Stimulated activated CD4-positive, alpha-beta T cell treated with anti-CD3 and anti-CD28 coated beads, Interleukin-1b, Interleukin-23, amount 100 ng/mL, for 1 hour (primary cell): ENCODE measurements around the gene DCLRE1A.
A peak's percentile ranks its signal among the peaks of the same experiment; 100 is the strongest.

Source experiments
- DNase-seq, 2 donors: peaks; one replicate each; pipeline ENCODE4 v3.0.0-alpha.2; 2020; ENCODE audit warnings: low read depth in 2 of 2

DCLRE1A gene

GRCh38 chr10:113854013-113854760 is at the start of gene DCLRE1A, which contains the start of gene NHLRC2:
TSS of gene DCLRE1A (minus strand) at chr10:113854082. CDS start at chr10:113853182, 900 bp downstream.
TSS of gene NHLRC2 (plus strand) at chr10:113854661. CDS start at chr10:113854873, 212 bp downstream.
- DNase-seq, result peak in 1 of 2 donors; percentile 35

- DNase-seq, result no peak
These were observed 46.2 kb upstream of the DCLRE1A start for GRCh38 chr10:113899952-113900598.

GRCh38 chr10:113897693-113898618 is 44.1 kb upstream of the DCLRE1A start:
- no peak for DNase-seq

GRCh38 chr10:113895018-113895417 is 41.1 kb upstream of the DCLRE1A start:
- no peak for DNase-seq

- DNase-seq, result no peak
These were observed 40.7 kb upstream of the DCLRE1A start for GRCh38 chr10:113894581-113894980.

- DNase-seq, result no peak
These were observed 39.7 kb upstream of the DCLRE1A start for GRCh38 chr10:113893570-113893969.

- DNase-seq, result no peak
These were observed 37.6 kb upstream of the DCLRE1A start for GRCh38 chr10:113891476-113891875.

GRCh38 chr10:113890769-113891168 is 36.9 kb upstream of the DCLRE1A start:
- DNase-seq, result no peak

GRCh38 chr10:113889911-113890310 is 36.0 kb upstream of the DCLRE1A start:
- DNase-seq, result no peak

GRCh38 chr10:113882240-113882639 is 28.4 kb upstream of the DCLRE1A start:
- DNase-seq, result no peak

GRCh38 chr10:113880236-113880635 is 26.4 kb upstream of the DCLRE1A start:
- DNase-seq, result no peak

GRCh38 chr10:113879691-113880090 is 25.8 kb upstream of the DCLRE1A start:
- no peak for DNase-seq

- no peak for DNase-seq
These were observed 22.6 kb upstream of the DCLRE1A start for GRCh38 chr10:113876461-113876860.

GRCh38 chr10:113875212-113875611 is 21.3 kb upstream of the DCLRE1A start:
- no peak for DNase-seq

- no peak for DNase-seq
These were observed 18.5 kb upstream of the DCLRE1A start for GRCh38 chr10:113872139-113873030.

- DNase-seq, result no peak
These were observed 15.9 kb upstream of the DCLRE1A start for GRCh38 chr10:113869789-113870188.

- no peak for DNase-seq
These were observed 14.0 kb upstream of the DCLRE1A start for GRCh38 chr10:113867904-113868303.

GRCh38 chr10:113866551-113867394 is 12.9 kb upstream of the DCLRE1A start:
- DNase-seq, result no peak

GRCh38 chr10:113865901-113866300 is 12.0 kb upstream of the DCLRE1A start:
- DNase-seq, result no peak

- DNase-seq, result no peak
These were observed 5.4 kb upstream of the DCLRE1A start for GRCh38 chr10:113859261-113859660.
